Inferior parietal cortex (tissue), 1 donor: ENCODE measurements around the gene WDR64.

Experiments used
- DNase-seq: peaks from one replicate; pipeline ENCODE4 v3.0.0-alpha.2; 2016; ENCODE audit errors: extremely low spot score

WDR64 gene

DNA sequence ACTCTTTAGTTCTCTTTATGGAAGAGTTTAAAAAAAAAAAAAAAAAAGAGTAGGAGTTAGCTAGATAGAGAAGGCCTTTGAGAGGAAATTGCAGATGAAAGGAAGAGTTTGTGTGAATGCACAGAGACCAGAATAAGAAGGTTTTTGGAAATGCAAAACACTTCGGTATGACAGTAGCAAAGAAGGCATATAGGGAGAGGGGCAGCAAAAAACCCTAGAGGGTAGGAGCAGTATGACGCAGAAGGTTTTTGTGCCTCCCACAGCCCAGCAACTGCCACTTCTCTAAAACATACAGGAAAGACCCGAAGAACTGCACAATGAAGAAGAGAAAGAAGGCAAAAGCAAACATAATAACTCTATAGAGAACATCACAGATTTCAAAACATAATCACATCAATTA, 84.3 kb downstream of the WDR64 start:
- DNase-seq = no peak

DNA sequence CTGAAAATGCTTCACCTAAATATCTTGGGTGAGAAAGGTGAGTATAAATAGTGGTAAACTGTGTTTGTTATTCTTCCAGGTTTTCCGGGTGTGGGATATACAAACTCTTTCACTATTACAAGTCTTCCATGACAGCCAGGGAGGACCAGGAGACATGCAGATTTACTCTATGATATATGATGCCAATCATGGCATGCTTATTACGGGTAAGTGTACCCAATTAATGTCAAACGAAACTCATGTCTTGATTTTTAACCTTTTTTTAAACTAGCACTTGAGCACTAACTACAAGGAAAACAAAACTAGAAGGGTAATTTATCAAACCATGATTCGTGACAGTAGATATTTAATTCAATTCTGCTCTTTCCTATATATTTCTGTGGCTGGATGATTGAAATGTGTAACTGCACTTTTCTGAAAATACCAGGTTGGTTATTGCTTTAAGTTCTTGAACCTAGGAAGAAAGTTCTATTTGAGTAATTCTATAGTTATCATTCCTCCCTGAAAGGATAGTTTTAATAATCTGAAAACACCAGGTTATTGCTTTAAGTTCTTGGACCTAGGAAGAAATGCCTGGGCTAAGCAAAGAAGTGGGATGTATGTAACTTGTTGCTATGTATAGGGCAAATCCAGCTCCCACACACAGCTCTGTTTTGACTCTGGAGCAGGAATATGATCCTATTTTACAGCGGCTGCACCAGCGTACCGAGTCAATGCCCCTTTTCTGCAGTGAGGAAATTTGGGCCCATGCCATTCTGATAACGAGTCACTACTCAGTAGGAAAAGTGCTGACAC, 86.4 kb downstream of the WDR64 start:
- DNase-seq = no peak

DNA sequence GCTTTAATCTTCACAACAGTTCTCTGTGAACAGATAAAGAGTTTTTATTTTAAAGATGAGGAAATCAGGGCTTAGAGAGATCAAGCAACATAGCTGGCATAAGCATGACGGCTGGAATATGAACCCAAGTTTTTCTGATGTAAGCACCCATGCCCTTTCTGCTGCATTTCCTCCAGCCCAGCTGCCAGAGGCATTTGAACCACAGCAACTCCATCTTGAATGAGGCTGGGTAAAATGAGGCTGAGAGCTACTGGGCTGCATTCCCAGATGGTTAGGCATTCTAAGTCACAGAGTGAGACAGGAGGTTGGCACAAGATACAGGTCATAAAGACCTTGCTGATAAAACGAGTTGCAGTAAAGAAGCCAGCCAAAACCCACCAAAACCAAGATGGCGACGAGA, 90.0 kb downstream of the WDR64 start:
- DNase-seq = no peak

DNA sequence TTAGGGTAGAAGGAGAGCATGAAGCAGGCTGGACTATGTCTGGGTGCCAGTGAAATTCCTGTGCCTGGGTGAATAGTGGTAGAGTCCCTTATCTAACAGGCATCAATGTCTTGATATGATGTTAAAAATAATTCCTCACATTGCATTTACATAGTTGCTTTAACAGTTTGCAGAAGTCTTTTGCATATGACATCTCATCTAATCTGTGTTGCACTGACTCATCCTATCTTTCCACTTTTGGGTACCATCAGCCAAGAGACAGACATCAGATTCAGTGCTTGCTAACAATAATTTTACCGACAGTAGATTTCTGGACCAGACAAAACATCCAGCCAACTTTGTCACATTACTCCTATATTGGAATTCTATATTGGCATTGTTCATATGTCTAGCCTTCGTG, 92.5 kb downstream of the WDR64 start:
- peak; percentile 42 for DNase-seq

DNA sequence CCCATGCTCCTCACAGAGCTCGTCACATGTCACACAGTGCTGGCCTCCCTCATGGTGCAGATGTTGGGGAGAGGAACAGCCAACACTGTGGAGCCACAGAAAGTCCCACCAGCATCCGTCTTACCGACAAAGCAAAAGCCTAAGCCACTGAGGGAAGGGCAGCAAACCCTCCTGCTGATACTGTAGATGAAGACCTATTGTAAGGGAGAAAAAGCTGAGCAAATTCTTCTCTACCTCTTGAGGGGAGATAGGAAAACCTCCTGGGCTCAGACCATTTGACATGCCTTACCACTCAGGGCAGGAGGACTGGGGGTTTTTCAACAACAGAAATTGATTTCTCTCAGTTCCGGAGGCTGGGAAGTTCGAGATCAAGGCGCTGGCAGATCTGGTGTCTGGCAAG, 95.9 kb downstream of the WDR64 start:
- no peak for DNase-seq

DNA sequence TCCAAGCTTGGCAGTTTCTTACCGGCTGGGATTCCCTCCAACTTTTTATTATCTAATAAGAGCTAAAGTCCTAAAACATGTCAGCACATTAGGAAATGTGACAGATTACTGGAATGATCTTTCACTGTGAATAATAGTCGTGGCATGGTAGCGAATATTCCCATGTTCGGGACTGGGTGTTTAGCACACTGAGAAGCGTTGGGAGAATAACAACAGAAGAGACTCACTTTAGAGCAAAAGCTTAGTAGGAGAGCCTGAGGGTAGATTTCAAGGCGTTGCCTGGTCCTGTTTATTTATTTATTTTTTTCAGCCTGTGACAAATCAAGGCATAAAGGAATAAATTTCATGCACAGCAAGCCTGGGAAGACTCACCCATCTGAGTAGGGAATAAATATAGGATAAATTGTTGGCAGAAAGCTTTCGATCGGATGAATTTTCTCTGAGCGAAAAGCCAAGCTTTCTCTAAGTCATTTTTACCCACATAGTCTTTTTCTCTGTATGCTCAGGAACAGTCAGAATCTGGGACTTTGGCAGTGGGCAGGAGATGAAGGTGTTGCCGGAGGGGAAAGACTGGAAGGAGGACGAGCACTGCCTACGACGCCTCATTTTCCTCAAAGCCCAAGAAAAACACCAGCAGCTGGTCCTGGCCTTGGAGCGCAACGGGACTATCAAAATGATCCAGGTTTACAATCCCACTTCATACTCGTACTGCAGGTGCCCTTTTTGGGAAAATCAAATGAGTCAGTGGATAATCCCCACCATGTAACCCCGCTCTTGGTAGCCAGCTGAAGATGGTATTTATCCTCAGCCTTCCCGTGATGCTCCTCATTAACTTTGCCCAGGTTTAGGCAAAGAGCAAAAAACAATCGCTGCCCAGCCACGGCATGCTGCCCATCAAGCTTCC, 97.2 kb downstream of the WDR64 start:
- DNase-seq = peak; percentile 45

DNA sequence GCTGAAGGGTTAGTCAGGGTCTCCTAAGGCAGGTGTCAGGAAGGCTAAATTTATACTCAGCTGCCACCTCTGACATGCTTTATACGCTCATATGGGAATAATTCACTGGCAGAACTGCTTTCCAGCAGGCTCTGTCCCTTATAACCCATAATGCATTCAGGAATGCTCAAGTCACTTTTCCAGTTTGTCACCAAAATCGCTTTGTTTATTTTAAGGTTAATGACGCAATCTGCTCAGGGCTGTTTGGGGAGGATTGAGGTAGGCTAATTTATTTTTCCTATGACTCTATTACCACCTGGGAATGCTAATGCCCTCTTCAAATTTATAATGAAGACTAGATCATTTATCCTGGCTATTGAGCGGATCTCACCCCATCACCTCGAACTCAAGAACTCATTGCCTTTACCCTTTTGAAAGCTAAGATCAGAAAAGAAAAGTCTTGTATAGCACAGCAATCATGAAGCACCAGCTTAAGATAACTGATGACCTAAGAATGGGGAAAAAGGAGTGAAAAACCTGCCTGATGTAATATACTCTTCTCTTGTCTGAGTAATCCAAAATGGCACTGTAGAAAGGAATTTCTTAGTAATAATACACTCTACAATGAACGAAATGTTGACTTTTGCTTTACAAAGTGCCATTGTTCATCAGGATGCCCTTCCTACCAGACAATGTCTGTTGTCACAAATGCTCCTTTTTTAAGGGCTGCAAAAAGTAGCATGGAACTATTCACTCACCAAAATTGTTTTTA, 98.0 kb downstream of the WDR64 start:
- no peak for DNase-seq

DNA sequence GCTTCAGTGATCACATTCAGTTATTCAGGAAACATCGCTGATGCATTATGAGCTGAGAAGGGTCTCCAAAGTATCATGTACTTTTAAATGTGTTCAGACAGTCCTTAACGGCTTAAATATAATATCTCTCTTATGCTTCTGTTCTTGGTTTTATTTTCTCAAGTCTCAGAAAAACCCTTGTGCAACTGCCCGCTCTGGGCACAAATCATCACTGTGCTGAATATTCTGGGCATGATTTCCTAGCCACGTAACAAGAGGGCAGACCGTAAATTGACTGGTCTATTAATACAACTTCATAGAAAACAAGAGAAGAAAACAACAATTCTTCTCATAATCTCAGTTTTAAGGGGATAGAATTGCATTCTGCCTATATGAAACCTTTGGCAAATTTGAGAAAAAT, 99.4 kb downstream of the WDR64 start:
- no peak for DNase-seq

DNA sequence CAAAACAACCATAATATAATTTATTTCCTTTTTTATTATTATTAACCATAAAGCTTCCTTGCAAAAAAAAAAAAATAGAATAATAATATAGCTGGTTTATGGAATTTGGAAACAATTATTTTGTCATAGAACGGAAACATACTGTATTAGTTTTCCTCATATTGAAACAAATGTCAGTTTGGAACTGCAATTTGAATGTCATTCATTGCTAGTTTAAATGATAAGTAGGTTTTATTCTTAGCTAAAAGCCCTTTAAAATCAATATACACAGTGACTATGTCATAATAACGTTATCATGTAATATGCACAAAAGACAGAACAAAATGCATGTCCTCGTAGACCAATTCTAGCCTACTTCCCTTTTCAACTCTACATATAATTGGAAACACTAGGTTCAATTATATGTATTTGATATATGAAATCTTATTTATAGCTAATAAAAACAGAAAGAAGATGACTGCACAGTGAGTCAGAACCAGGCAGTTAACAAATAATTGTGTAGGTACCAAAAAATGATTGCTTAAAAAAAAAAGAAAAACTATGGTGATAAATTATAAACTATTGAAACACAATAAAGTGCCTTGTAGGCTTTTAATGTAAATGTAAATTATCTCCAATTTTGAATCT, 110.7 kb downstream of the WDR64 start:
- no peak for DNase-seq

DNA sequence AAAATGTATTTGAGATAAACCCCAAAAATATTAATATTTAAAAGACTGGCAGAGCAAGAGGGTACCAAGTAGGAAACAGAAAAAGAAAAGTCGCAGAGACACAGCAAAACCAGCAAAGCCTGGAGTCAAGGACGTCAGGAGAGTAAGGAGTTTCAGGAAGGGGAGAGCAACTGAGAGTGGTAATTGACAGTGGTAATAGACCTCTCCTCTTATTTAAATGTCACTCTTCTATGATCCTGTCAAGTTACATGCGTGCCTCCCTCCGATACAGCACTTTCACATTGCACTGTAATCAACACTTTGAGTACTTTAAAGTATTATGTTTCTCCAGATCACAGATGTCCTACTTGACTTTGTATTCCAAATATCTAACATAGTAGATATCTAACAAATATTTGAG, 113.3 kb downstream of the WDR64 start:
- DNase-seq = no peak

DNA sequence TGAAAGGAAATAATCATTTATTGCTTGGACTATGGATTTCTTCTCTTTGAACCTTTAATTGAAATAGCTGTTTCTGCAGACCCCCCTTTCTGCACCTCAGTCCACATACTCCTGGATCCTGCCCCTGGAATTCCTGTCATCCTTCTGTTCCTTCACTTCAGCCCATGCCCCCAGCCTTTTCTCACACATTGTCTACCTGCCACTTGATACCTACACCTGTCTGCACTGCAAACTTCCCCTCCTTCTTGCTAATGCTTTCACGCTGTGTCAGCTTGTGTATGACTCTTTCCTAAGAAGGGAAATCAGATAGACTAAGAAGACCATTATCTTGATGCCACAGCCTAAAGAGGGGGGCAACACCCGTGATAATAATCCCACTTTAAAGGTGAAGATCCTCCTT, 115.7 kb downstream of the WDR64 start:
- DNase-seq = no peak

DNA sequence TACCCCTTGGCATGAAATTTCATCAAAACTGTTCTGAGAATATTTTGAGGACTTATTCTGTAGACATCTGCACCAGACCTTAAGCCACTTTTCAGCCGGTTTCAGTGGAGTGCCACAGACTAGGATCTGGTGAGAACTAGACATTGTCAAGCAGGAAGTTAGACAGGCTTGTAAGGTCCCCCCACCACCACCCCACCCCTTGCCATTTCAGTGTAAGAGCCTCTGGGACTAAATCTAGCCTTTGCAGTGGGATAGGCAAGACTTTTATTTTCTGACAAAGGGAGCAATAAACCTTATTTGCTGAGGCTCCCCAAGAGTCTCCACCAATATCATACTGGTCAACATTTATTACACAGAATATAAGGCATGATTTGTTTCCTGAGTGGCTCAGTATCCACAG, 118.0 kb downstream of the WDR64 start:
- DNase-seq = no peak

DNA sequence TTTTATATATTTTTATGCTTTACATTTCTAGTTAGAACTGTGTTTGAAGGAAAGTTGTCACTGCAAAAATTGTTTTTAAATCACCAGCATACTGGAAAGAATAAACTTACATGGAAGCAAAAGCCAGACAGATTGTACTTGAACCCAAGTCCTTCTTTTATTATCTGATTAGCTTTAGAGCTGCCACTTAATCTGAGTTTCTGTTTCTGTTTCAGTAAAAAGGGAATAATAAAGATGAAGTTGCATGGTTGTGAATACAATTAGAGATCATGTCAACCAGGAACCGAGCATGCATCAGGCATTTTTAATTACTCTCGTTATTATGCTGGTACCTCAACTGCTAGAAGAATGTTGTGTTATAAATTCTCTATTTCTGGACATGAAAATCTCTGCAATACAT, 119.0 kb downstream of the WDR64 start:
- no peak for DNase-seq

DNA sequence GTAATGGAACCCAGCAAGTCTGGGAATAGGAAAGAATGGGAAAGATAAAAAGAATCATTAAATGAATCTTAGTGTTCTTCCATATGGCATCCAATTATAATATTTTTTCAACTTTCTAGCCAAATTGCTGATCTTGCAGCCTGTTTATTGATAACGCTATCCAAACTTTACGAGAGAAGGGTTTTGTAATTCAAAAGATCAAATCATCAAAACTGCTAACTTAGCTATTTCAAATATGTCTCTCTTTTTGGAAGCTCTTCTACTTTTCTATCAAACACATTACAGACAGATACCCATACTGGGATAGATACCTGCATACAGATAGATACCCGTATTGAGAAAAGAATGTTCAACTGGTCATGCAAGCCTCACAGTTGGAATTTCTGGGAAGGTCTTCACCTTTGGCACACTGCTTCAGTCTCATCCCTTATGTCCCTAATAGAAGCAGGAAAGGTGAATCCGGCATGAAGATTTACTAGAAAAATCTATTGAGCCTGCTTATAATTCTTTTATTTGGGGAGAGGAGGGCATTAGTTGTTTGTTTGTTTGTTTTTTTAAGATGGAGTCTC, 120.9 kb downstream of the WDR64 start:
- DNase-seq = no peak

DNA sequence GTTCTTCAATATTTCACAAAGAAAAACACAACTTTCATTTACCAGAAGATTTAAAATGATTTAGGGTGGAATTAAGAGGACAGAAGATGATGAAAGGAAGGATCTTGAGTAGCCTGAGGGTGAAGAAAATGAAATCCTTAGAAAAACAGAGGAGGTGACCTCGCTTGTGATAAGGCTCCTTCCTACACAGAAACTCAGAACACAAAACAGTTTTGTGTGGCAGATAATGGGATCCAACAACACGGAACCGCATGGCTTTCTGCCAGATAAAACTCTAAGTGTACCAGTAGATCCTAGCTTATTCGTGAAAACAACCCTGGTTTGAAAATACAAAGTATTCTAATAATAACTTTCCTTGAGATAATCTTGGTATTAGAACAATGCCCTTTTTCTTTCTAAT, 121.9 kb downstream of the WDR64 start:
- DNase-seq = no peak

DNA sequence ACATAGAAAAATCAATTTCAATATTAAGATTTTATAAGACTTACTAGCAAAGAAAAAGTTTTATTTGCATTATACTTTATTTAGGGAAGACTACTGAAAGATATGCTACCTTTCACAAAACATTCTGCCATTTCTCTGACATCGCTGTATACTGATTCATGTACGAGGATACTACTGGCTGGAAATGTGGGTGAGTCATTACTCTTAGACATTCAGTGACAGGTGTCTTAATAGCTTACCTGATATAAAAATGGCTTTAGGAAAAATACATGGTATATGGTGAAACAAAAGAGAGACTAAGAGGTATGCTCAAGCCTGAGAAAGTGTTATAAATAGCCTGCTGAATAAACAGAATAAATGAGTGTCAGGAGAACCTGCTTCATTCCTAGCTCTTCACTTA, 122.9 kb downstream of the WDR64 start:
- DNase-seq = no peak

DNA sequence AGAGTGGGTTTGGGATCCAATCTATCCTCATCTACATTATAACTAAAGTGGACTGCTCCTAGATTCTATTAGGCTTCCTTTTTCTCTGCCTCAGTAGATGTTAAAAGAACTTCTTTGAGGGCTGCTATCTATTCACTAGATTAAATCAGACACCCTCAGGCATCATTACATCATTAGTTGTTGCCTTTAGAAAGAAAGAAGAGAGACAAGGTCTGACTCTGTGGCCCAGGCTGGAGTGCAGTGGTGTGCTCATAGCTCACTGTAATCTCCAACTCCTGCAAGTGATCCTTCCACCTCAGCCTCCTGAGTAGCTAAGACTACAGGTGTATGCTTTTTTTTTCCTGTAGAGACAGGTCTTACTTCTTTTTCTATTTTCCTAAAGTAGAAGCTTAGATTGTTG, 124.8 kb downstream of the WDR64 start:
- no peak for DNase-seq

DNA sequence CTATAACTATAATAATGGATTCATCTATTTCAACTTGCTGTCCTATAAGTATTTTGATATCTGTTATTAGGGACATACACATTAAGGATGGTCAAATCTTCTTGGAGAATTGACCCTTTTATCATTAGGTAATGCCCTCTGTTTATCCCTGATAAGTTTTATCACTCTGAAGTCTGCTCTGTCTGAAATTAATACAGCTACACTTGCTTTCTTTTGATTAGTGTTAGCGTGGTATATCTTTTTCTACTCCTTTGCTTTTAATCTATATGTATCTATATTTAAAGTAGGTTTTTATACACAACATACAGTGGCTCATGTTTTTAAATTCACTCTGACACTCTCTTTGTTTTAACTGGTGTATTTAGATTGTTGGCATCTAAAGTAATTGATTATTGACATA, 126.0 kb downstream of the WDR64 start:
- DNase-seq = no peak

DNA sequence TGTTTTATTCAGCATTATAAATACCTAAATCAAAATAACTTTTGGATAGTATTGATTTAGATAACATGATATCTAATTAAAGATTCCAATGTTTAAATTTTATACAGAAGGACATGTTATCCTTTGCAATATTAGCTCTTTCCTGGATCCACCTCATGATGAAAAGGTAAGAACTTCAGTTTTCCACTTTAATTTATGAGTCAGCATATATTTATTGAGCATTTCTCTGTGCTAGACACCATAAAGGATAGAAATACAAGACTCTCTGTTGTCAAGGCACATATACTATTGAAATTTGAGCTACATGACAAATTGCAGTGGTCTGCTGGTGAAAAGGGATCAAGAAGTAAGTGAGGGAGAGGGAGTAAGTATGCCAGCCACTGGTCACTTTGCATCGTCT, 127.8 kb downstream of the WDR64 start:
- no peak for DNase-seq

DNA sequence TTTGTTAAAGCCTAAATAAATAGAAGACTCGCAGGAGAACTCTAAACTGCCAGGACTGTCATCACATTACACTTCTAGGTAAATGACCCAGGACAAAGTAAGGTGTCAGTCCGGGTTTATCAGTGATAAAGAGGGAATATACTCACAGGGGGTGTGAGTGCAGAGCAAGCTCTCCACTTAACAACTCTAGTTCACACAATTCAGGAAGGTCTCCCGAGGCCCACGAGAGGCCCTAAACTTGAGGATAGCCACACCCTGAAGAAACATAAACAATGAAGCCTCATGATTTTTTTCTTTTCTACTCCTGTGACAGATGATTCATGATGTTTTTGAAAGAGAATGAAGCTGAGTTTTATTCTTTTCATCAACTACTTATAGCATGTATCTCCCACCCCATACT, 130.3 kb downstream of the WDR64 start:
- no peak for DNase-seq

DNA sequence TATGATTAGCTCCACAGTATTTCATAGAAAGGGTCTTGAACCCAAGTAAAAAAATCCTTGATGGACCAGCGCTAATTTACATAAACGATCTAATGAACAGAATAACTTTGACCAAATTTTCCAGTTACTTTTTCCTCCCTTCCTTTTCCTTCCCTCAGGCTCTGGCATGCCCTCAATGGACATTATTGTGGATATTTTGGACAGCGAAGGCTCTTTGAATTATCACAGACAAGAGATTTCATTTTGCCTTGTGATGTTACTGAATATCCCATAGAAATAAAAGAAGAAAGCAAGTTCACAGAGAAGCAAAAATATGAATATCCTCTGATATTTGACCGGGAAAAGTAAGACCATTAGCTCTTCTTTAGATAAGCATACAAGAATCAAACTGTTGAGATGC, 135.6 kb downstream of the WDR64 start:
- no peak for DNase-seq

DNA sequence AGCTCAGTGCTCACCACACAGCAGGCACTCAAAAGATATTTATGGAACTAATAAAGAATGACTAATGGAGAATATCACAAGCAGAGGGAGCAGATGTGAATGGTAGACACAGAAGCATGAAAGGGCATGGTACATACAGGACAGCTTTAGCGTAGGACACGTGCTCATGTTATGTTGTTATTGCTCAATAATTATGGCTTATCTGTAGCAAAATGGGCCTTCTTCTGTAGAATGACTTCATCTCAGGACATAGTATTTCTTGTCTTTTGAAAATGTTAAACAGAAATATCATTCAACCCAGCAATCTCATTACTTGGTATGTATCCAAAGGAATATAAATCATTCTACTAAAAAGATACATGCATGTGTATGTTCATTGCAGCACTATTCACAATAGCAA, 137.0 kb downstream of the WDR64 start:
- DNase-seq = no peak
